Gastrocnemius medialis (tissue), 4 donors: Measurements from ENCODE around the gene NANOGP8. TPM values are rescaled to one million over a fixed set of nuclear protein-coding genes. Genes with fewer than 3 reads are reported as not detected.

ENCODE experiments used
- ATAC-seq, 2 donors: fragments of 150-250 bp; one replicate each; pipeline ENCODE4 v1.9.1; 2016
- DNase-seq, 2 donors: peaks; one replicate each; pipeline ENCODE4 v3.0.0-alpha.2; 2019
- H3K27ac ChIP-seq, 4 donors: fragments of 200-600 bp; sonication (generic); 1 replicate in 1 of 4; 2 replicates in 3 of 4; pipeline ENCODE4 v1.5.1; 2016 to 2018; ENCODE audit warnings: mild to moderate bottlenecking in 2 of 4, moderate library complexity in 1 of 4
- H3K27me3 ChIP-seq, 3 donors: fragments of 200-600 bp; sonication (generic) in 2 of 3; 1 replicate in 1 of 3; 2 replicates in 2 of 3; pipeline versions ENCODE4 v1.5.1 to v1.6.0; 2016 to 2019; ENCODE audit warnings: mild to moderate bottlenecking in 1 of 3, moderate library complexity in 1 of 3
- H3K36me3 ChIP-seq, 2 donors: fragments of 200-600 bp; sonication (generic) in 1 of 2; one replicate each; pipeline ENCODE4 v1.5.1; 2017 to 2018
- H3K4me1 ChIP-seq, 2 donors: fragments of 200-600 bp; sonication (generic) in 1 of 2; one replicate each; pipeline ENCODE4 v1.5.1; 2016 to 2017; ENCODE audit warnings: mild to moderate bottlenecking in 2 of 2
- H3K4me3 ChIP-seq, 4 donors: fragments of 200-600 bp; sonication (generic) in 3 of 4; 1 replicate in 1 of 4; 2 replicates in 3 of 4; pipeline ENCODE4 v1.5.1; 2016 to 2019; ENCODE audit warnings: mild to moderate bottlenecking in 2 of 4
- H3K9me3 ChIP-seq, 3 donors: fragments of 200-600 bp; sonication (generic) in 2 of 3; 1 replicate in 1 of 3; 2 replicates in 2 of 3; pipeline ENCODE4 v1.5.1; 2016 to 2019
- POLR2A ChIP-seq, 2 donors: fragments of 450-650 bp; IDR thresholded peaks; one replicate each; pipeline ENCODE4 v1.6.1; 2017; ENCODE audit warnings: antibody characterized with exemption in 2 of 2, mild to moderate bottlenecking in 2 of 2, moderate library complexity in 2 of 2
- in situ Hi-C, 4 donors: fragments of 200-750 bp; cut with MboI; loops; one replicate each; pipeline versions ENCODE4 v1.15.0 to v1.8.0; 2017; ENCODE audit warnings: low sequenced_read_pairs in 4 of 4
- intact Hi-C: fragments of 100-400 bp; cut with DNase I; formaldehyde crosslinking; loops from one replicate; pipeline ENCODE4 v1.15.1; 2023; ENCODE audit warnings: low total_unique reads
- total RNA-seq, 4 donors: library from RNA; depleted of rRNA; stranded (reverse); fragments of >200 nt; gene quantifications; one replicate each; pipeline versions ENCODE4 v1.1.0 to v1.2.3, GENCODE V29; 2016
- TF ChIP-seq, protein P1 (sequence below), 5 experiments: fragments of 450-650 bp in 3 of 5; fragments of 200-600 bp in 2 of 5; sonication (generic) in 2 of 5; IDR thresholded peaks in 4 of 5; conservative IDR thresholded peaks in 1 of 5; 1 replicate in 4 of 5; 2 replicates in 1 of 5; pipeline ENCODE4 v1.5.1; 2016 to 2019; ENCODE audit warnings: antibody characterized with exemption in 5 of 5, mild to moderate bottlenecking in 3 of 5, moderate library complexity in 3 of 5

Gene NANOGP8
- total RNA-seq, 4 donors from 2014 or later: not detected

DNA sequence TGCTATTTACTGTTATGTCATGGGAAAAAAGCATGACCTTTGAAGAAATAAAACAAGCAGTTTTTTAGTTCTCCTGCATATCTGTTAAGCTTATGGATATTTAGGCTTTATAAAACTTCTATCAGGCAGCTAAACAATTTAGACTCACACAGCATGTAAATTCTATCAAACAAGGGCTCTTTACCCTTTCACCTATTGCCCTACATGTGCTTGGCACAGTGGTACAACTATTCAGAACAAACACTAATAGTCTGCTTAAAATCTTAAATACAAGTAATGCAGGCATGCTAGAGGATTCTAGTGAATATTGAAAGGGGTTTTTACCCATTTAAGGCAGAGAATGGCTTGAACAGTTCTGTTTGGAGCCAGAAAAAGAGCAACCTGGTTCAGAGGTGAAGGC, 23.4 kb upstream of the NANOGP8 start:
- intact Hi-C loops (no loop called here), in situ Hi-C loops (no loop called here)
- Histone ChIP-seq H3K9me3 (no peaks in the 10 kb centered on the region), H3K27ac (no peak overlapping the region), H3K36me3 (no peaks in the 10 kb centered on the region), H3K4me1 (no peaks in the 10 kb centered on the region), H3K27me3 (no peaks in the 10 kb centered on the region), H3K4me3 (no peak overlapping the region)
- TF ChIP-seq, protein P1, sequence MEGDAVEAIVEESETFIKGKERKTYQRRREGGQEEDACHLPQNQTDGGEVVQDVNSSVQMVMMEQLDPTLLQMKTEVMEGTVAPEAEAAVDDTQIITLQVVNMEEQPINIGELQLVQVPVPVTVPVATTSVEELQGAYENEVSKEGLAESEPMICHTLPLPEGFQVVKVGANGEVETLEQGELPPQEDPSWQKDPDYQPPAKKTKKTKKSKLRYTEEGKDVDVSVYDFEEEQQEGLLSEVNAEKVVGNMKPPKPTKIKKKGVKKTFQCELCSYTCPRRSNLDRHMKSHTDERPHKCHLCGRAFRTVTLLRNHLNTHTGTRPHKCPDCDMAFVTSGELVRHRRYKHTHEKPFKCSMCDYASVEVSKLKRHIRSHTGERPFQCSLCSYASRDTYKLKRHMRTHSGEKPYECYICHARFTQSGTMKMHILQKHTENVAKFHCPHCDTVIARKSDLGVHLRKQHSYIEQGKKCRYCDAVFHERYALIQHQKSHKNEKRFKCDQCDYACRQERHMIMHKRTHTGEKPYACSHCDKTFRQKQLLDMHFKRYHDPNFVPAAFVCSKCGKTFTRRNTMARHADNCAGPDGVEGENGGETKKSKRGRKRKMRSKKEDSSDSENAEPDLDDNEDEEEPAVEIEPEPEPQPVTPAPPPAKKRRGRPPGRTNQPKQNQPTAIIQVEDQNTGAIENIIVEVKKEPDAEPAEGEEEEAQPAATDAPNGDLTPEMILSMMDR (IDR thresholded peaks at IDR 0.05 in 4 of 5, conservative IDR thresholded peaks at IDR 0.05 in 1 of 5): no peak
- no peak for TF ChIP-seq POLR2A (IDR thresholded peaks at IDR 0.05)
- ATAC-seq: no peak
- no peak for DNase-seq

DNA sequence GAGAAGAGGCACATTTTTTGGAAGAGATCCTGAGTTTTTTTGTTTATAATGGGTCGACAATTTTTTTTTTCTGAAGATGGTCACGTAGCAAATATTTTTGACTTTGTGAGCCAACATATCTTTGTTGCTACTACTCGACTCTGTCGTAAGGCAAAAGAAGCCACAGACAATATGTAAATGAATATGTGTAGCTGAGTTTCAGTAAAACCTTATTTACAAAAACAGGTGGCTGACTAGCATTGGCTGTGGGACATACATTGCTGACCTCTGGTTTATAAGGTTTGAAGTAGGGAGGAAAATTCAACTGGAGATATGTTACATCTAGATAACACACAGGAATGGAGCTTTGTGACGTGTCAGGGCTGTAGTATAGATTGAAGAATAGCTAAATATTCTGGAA, 22.5 kb upstream of the NANOGP8 start:
- Histone ChIP-seq H3K27ac (no peak overlapping the region), H3K4me1 (no peaks in the 10 kb centered on the region), H3K9me3 (no peaks in the 10 kb centered on the region), H3K36me3 (no peaks in the 10 kb centered on the region), H3K27me3 (no peaks in the 10 kb centered on the region), H3K4me3 (no peak overlapping the region)
- ATAC-seq (no peak), DNase-seq (no peak)
- intact Hi-C loops (no loop called here), in situ Hi-C loops (no loop called here)
- TF ChIP-seq, protein P1 (IDR thresholded peaks at IDR 0.05 in 4 of 5, conservative IDR thresholded peaks at IDR 0.05 in 1 of 5): no peak
- TF ChIP-seq POLR2A (IDR thresholded peaks at IDR 0.05): no peak

DNA sequence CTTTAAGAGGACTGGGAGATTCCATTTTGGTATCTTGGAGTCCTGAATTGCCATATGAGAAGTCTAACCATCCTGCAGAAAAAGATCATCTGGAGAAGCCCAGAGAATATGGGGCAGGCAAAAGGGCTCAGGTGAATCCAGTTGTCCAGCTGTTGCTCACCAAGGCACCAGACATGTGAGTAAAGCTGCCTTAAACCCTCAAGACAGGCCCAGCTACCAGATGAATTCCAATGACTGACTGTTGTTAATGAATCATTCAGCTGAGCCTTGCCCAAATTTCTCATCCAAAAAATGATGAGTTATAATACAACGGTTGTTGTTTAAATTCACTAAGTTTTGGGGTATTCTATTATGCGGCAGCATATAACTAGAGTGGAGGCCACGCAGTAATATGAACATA, 22.0 kb upstream of the NANOGP8 start:
- Histone ChIP-seq H3K4me1 (no peaks in the 10 kb centered on the region), H3K36me3 (no peaks in the 10 kb centered on the region), H3K27ac (no peak overlapping the region), H3K27me3 (no peaks in the 10 kb centered on the region), H3K9me3 (no peaks in the 10 kb centered on the region), H3K4me3 (no peak overlapping the region)
- intact Hi-C loops: no loop called here
- no peak for DNase-seq
- no peak for ATAC-seq
- TF ChIP-seq, protein P1 (IDR thresholded peaks at IDR 0.05 in 4 of 5, conservative IDR thresholded peaks at IDR 0.05 in 1 of 5): no peak
- no peak for TF ChIP-seq POLR2A (IDR thresholded peaks at IDR 0.05)
- in situ Hi-C loops: no loop called here

DNA sequence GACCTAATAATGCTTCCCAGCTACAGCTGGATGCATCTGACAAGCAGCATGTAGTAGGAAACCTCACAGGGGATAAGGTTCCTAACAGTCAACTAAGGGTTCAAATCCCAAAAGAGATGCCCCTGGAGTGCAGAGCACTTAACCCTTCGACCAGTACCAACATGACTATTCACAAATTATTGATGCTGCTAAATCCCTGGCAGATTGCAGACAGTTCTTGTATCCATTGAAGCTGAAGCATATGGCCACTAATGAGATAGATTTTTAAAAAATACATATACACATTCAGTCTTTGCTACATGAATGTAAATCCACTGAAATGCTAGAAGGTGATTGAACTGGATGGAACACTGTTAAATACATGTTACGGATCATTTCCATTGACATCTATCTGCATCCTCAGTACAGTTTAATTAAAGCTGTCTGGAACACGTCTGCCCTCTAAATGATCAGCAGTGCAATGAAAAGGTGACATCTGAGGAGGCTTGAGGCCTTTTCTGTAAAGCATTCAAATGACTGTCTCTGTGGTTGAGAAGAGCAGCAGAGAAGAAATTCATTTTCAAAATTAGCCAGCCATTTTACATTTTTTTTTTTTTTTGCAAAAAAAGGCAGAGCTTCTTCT, 19.5 kb upstream of the NANOGP8 start:
- H3K4me1 ChIP-seq: no peaks in the 10 kb centered on the region
- no peaks in the 10 kb centered on the region for H3K9me3 ChIP-seq
- in situ Hi-C loops: no loop called here
- TF ChIP-seq POLR2A (IDR thresholded peaks at IDR 0.05): no peak
- TF ChIP-seq, protein P1 (IDR thresholded peaks at IDR 0.05 in 4 of 5, conservative IDR thresholded peaks at IDR 0.05 in 1 of 5): no peak
- H3K4me3 ChIP-seq: no peak overlapping the region
- H3K27me3 ChIP-seq: no peaks in the 10 kb centered on the region
- no peak overlapping the region for H3K27ac ChIP-seq
- no peaks in the 10 kb centered on the region for H3K36me3 ChIP-seq
- intact Hi-C loops: no loop called here
- no peak for ATAC-seq
- no peak for DNase-seq

DNA sequence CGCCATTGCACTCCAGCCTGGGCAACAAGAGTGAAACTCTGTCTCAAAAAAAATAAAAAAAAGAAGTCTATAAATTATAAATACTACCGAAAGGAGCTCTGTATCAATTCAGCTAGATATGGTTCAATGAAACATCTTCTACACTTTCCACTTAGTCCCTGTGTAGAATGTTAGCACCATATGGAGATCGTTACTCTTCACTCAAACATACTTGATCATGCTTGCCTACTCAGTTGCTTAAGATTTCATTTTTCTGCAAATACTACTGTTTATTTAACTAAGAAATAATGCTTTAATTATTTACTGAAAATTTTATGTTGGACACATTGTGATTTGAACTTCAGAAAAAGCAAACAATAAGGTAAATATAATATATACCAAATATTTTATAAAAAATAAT, 17.1 kb upstream of the NANOGP8 start:
- H3K4me3 ChIP-seq: no peak overlapping the region

More for the DNA sequence above, 17.1 kb upstream of the NANOGP8 start:
- intact Hi-C loops: no loop called here
- Histone ChIP-seq H3K27me3 (no peaks in the 10 kb centered on the region), H3K9me3 (no peaks in the 10 kb centered on the region), H3K4me1 (no peaks in the 10 kb centered on the region), H3K27ac (no peak overlapping the region), H3K36me3 (no peaks in the 10 kb centered on the region)
- TF ChIP-seq, protein P1 (IDR thresholded peaks at IDR 0.05 in 4 of 5, conservative IDR thresholded peaks at IDR 0.05 in 1 of 5): no peak
- TF ChIP-seq POLR2A (IDR thresholded peaks at IDR 0.05): no peak
- in situ Hi-C loops: no loop called here
- no peak for DNase-seq
- no peak for ATAC-seq
